ENCODE results near the gene RITA1.

DNA sequence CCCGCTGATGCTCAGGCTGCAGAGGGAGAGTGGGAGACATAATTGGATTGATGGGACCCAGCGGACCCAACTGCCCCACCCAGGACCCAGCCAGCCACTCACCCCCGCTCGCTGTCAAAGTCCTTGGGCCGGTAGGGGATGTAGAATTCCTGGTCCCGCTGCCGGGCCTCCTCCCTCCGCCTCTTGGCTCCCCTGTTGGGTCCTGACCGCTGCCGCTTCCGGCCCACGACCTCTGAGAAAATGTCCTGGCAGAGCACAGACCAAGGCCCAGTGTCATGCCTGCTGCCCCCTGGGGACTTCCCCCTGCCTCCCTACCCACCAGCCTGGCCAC lies 22.5 kb upstream of the RITA1 start:
- no peak for TF ChIP-seq POLR2A (IDR thresholded peaks at IDR 0.05; ENCODE audit: low read length)
- no peak for TF ChIP-seq GATA1 (IDR thresholded peaks at IDR 0.05; ENCODE audit: low read depth, low read length)

Data from erythroblast (primary cell).